NB4 (cell line): ENCODE data around the gene PALB2.

Source experiments
- CTCF ChIP-seq: IDR thresholded peaks from one replicate; pipeline ENCODE4 v1.5.1; 2012; ENCODE audit warnings: low read depth, low read length
- POLR2A ChIP-seq: IDR thresholded peaks from 2 replicates; pipeline ENCODE4 v1.6.1; 2011; ENCODE audit warnings: mild to moderate bottlenecking; ENCODE audit not compliant: insufficient read length; ENCODE audit errors: extremely low read depth

GRCh38 chr16:23683487-23683886 lies 42.4 kb upstream of the PALB2 start:
- TF ChIP-seq CTCF, result no peak
- no peak for TF ChIP-seq POLR2A
